ENCODE results near the gene STARD9. TPM values are rescaled to one million over a fixed set of nuclear protein-coding genes. Genes with fewer than 3 reads are reported as not detected.

STARD9 gene
- total RNA-seq, 4 donors from 2014 or later: 22.8 to 67.2 (median 25.2) TPM

- H3K4me1 ChIP-seq: no peaks in the 10 kb centered on the region
- DNase-seq: no peak
- H3K27me3 ChIP-seq: no peaks in the 10 kb centered on the region
- intact Hi-C loops (cut with DNase I; ENCODE audit: low total_unique reads): no loop called here
- no peak overlapping the region for H3K4me3 ChIP-seq
- no peaks in the 10 kb centered on the region for H3K36me3 ChIP-seq
- H3K9me3 ChIP-seq: no peaks in the 10 kb centered on the region
- no peak overlapping the region for H3K27ac ChIP-seq
- TF ChIP-seq POLR2A (IDR thresholded peaks at IDR 0.05) (no peak), CTCF (IDR thresholded peaks at IDR 0.05) (no peak)
These were observed 132.6 kb downstream of the STARD9 start for GRCh38 chr15:42707873-42708544.

GRCh38 chr15:42710662-42711061, 135.3 kb downstream of the STARD9 start:
- intact Hi-C loops (cut with DNase I; ENCODE audit: low total_unique reads): no loop called here
- H3K36me3 ChIP-seq: no peaks in the 10 kb centered on the region
- H3K4me1 ChIP-seq: no peaks in the 10 kb centered on the region
- H3K9me3 ChIP-seq: no peaks in the 10 kb centered on the region
- no peak overlapping the region for H3K27ac ChIP-seq
- TF ChIP-seq POLR2A (IDR thresholded peaks at IDR 0.05): no peak
- TF ChIP-seq CTCF (IDR thresholded peaks at IDR 0.05): no peak
- no peak overlapping the region for H3K4me3 ChIP-seq
- no peak for DNase-seq
- H3K27me3 ChIP-seq: no peaks in the 10 kb centered on the region

- no peak overlapping the region for H3K27ac ChIP-seq
- H3K27me3 ChIP-seq: no peaks in the 10 kb centered on the region
- H3K9me3 ChIP-seq: no peaks in the 10 kb centered on the region
- H3K4me3 ChIP-seq: no peak overlapping the region
- intact Hi-C loops (cut with DNase I; ENCODE audit: low total_unique reads): no loop called here
- no peak for DNase-seq
- TF ChIP-seq POLR2A (IDR thresholded peaks at IDR 0.05): no peak
- TF ChIP-seq CTCF (IDR thresholded peaks at IDR 0.05): no peak
- no peaks in the 10 kb centered on the region for H3K36me3 ChIP-seq
- H3K4me1 ChIP-seq: no peaks in the 10 kb centered on the region
These were observed 136.3 kb downstream of the STARD9 start for GRCh38 chr15:42711746-42712145.

- intact Hi-C loops (cut with DNase I; ENCODE audit: low total_unique reads): no loop called here
- no peaks in the 10 kb centered on the region for H3K4me1 ChIP-seq
- H3K27ac ChIP-seq: no peak overlapping the region
- H3K4me3 ChIP-seq: no peak overlapping the region
- TF ChIP-seq POLR2A (IDR thresholded peaks at IDR 0.05) (no peak), CTCF (IDR thresholded peaks at IDR 0.05) (no peak)
- no peaks in the 10 kb centered on the region for H3K36me3 ChIP-seq
- DNase-seq: no peak
- no peaks in the 10 kb centered on the region for H3K27me3 ChIP-seq
- H3K9me3 ChIP-seq: no peaks in the 10 kb centered on the region
These were observed 137.2 kb downstream of the STARD9 start for GRCh38 chr15:42712584-42712983.

GRCh38 chr15:42716125-42716524, 140.7 kb downstream of the STARD9 start:
- no peak overlapping the region for H3K4me3 ChIP-seq
- no peak for TF ChIP-seq POLR2A (IDR thresholded peaks at IDR 0.05)
- no peak for TF ChIP-seq CTCF (IDR thresholded peaks at IDR 0.05)
- DNase-seq: no peak
- intact Hi-C loops (cut with DNase I; ENCODE audit: low total_unique reads): no loop called here
- no peaks in the 10 kb centered on the region for H3K36me3 ChIP-seq
- H3K9me3 ChIP-seq: no peaks in the 10 kb centered on the region
- no peaks in the 10 kb centered on the region for H3K4me1 ChIP-seq
- H3K27me3 ChIP-seq: no peaks in the 10 kb centered on the region
- no peak overlapping the region for H3K27ac ChIP-seq

All from uterus (tissue), 4 donors.